H9 (cell line): ENCODE measurements around the gene CHRNA9. TPM values are rescaled to one million over a fixed set of nuclear protein-coding genes. Genes with fewer than 3 reads are reported as not detected.

Experiments used
- DNase-seq: peaks from one replicate; pipeline ENCODE4 v3.0.0-alpha.2; 2017
- H2AFZ ChIP-seq: one replicate; pipeline ENCODE4 v1.6.1; 2013; ENCODE audit warnings: mild to moderate bottlenecking, low read length, control low read depth, moderate library complexity
- H2AK5ac ChIP-seq: 2 replicates; pipeline ENCODE4 v1.6.1; 2013; ENCODE audit warnings: low read length, control low read depth, mixed read lengths; ENCODE audit not compliant: insufficient read length
- H2BK120ac ChIP-seq: one replicate; pipeline ENCODE4 v1.6.1; 2013; ENCODE audit warnings: low read depth, mild to moderate bottlenecking, low read length, control low read depth, inconsistent platforms; ENCODE audit not compliant: poor library complexity, severe bottlenecking
- H2BK12ac ChIP-seq: 2 replicates; pipeline ENCODE4 v1.6.1; 2013; ENCODE audit warnings: low read length, control low read depth, mixed read lengths, low read depth; ENCODE audit not compliant: insufficient read length
- H2BK15ac ChIP-seq: 2 replicates; pipeline ENCODE4 v1.6.1; 2013; ENCODE audit warnings: low read depth, low read length, control low read depth
- H2BK20ac ChIP-seq: one replicate; pipeline ENCODE4 v1.6.1; 2013; ENCODE audit warnings: low read depth, mild to moderate bottlenecking, low read length, control low read depth, inconsistent platforms; ENCODE audit not compliant: poor library complexity, severe bottlenecking
- H2BK5ac ChIP-seq: 2 replicates; pipeline ENCODE4 v1.6.1; 2013; ENCODE audit warnings: low read length, control low read depth, mixed read lengths; ENCODE audit not compliant: insufficient read length
- H3K14ac ChIP-seq: 2 replicates; pipeline ENCODE4 v1.6.1; 2013; ENCODE audit warnings: low read length, control low read depth; ENCODE audit not compliant: insufficient read depth
- H3K18ac ChIP-seq: 2 replicates; pipeline ENCODE4 v1.6.1; 2013; ENCODE audit warnings: low read depth, mild to moderate bottlenecking, mixed read lengths, low read length, control low read depth; ENCODE audit not compliant: insufficient read length
- H3K23ac ChIP-seq: 2 replicates; pipeline ENCODE4 v1.6.1; 2013; ENCODE audit warnings: low read length, control low read depth, mixed read lengths, low read depth; ENCODE audit not compliant: insufficient read length
- H3K23me2 ChIP-seq: 2 replicates; pipeline ENCODE4 v1.6.1; 2013; ENCODE audit warnings: low read depth, mild to moderate bottlenecking, mixed read lengths, low read length, control low read depth; ENCODE audit not compliant: insufficient read length, poor library complexity, severe bottlenecking
- H3K27ac ChIP-seq: 2 replicates; pipeline ENCODE4 v1.5.1; 2013; ENCODE audit warnings: low read length, control low read depth, mixed read lengths, low read depth; ENCODE audit not compliant: insufficient read length
- H3K27me3 ChIP-seq: 2 replicates; pipeline ENCODE4 v1.6.1; 2013; ENCODE audit warnings: low read length, control low read depth, inconsistent platforms; ENCODE audit not compliant: insufficient read depth
- H3K4ac ChIP-seq: 2 replicates; pipeline ENCODE4 v1.6.1; 2013; ENCODE audit warnings: low read depth, mild to moderate bottlenecking, control low read depth, inconsistent platforms, low read length, moderate library complexity
- H3K4me1 ChIP-seq: 2 replicates; pipeline ENCODE4 v1.6.1; 2013; ENCODE audit warnings: low read length, control low read depth, inconsistent platforms; ENCODE audit not compliant: insufficient read depth
- H3K4me2 ChIP-seq: 2 replicates; pipeline ENCODE4 v1.6.1; 2013; ENCODE audit warnings: low read length, control low read depth, mixed read lengths; ENCODE audit not compliant: insufficient read length, insufficient read depth
- H3K56ac ChIP-seq: 2 replicates; pipeline ENCODE4 v1.6.1; 2013; ENCODE audit warnings: low read depth, mild to moderate bottlenecking, mixed read lengths, low read length, control low read depth; ENCODE audit not compliant: insufficient read length
- H3K79me1 ChIP-seq: 2 replicates; pipeline ENCODE4 v1.6.1; 2013; ENCODE audit warnings: low read depth, mild to moderate bottlenecking, moderate library complexity, low read length, control low read depth, inconsistent platforms; ENCODE audit not compliant: insufficient read depth, poor library complexity, severe bottlenecking
- H3K79me2 ChIP-seq: 2 replicates; pipeline ENCODE4 v1.6.1; 2013; ENCODE audit warnings: low read length, control low read depth, inconsistent platforms; ENCODE audit not compliant: insufficient read depth
- H3K9ac ChIP-seq: 2 replicates; pipeline ENCODE4 v1.6.1; 2013; ENCODE audit warnings: low read length, control low read depth, mixed read lengths; ENCODE audit not compliant: insufficient read length; ENCODE audit errors: extremely low read depth
- H3K9me3 ChIP-seq: one replicate; pipeline ENCODE4 v1.6.1; 2013; ENCODE audit warnings: low read depth, low read length, inconsistent platforms; ENCODE audit not compliant: control insufficient read depth
- H3T11ph ChIP-seq: one replicate; pipeline ENCODE4 v1.6.1; 2013; ENCODE audit warnings: mild to moderate bottlenecking, low read length, control low read depth, inconsistent platforms
- H4K20me1 ChIP-seq: one replicate; pipeline ENCODE4 v1.6.1; 2013; ENCODE audit not compliant: control insufficient read depth, insufficient read length, insufficient read depth
- H4K5ac ChIP-seq: 2 replicates; pipeline ENCODE4 v1.6.1; 2013; ENCODE audit warnings: low read depth, mild to moderate bottlenecking, mixed read lengths, low read length, control low read depth; ENCODE audit not compliant: insufficient read length
- H4K8ac ChIP-seq: replicated peaks from 2 replicates; pipeline ENCODE4 v1.6.1; 2013; ENCODE audit warnings: low read length, control low read depth, mixed read lengths, low read depth; ENCODE audit not compliant: insufficient read length
- H4K91ac ChIP-seq: 2 replicates; pipeline ENCODE4 v1.6.1; 2013; ENCODE audit warnings: low read depth, mild to moderate bottlenecking, moderate library complexity, mixed read lengths, low read length, control low read depth; ENCODE audit not compliant: insufficient read length
- H3K27ac Mint-ChIP-seq, 3 experiments: 2 replicates in 2 of 3; 3 replicates in 1 of 3; pipeline ENCODE4 v1.8.0; 2020 to 2021; ENCODE audit warnings: mixed read lengths in 3 of 3, mild to moderate bottlenecking in 1 of 3, moderate library complexity in 1 of 3
- H3K27me3 Mint-ChIP-seq: 2 replicates; pipeline ENCODE4 v1.8.0; 2021; ENCODE audit warnings: low read depth, mild to moderate bottlenecking, moderate library complexity, mixed read lengths
- H3K36me3 Mint-ChIP-seq, 3 experiments: 2 replicates in 2 of 3; 3 replicates in 1 of 3; pipeline ENCODE4 v1.8.0; 2020 to 2021; ENCODE audit warnings: low read depth in 3 of 3, mixed read lengths in 3 of 3; ENCODE audit not compliant: insufficient read depth in 1 of 3
- H3K4me1 Mint-ChIP-seq, 2 experiments: 2 replicates each; pipeline ENCODE4 v1.8.0; 2020; ENCODE audit warnings: mixed read lengths in 2 of 2
- H3K4me3 Mint-ChIP-seq, 2 experiments: 2 replicates in 1 of 2; 3 replicates in 1 of 2; pipeline ENCODE4 v1.8.0; 2020 to 2021; ENCODE audit warnings: mild to moderate bottlenecking in 2 of 2, mixed read lengths in 2 of 2, moderate library complexity in 1 of 2
- H3K9me3 Mint-ChIP-seq, 2 experiments: 2 replicates in 1 of 2; 3 replicates in 1 of 2; pipeline ENCODE4 v1.8.0; 2020; ENCODE audit warnings: mild to moderate bottlenecking in 2 of 2, mixed read lengths in 2 of 2, moderate library complexity in 1 of 2
- WGBS: extraction: QIAGEN DNeasy Blood & Tissue Kit; methylation state at CpG from one replicate; pipeline ENCODE4 v1.1.7; 2013; ENCODE audit warnings: missing lambda C conversion rate, low lambda C conversion rate, mixed read lengths; ENCODE audit not compliant: insufficient read length; ENCODE audit errors: extremely low coverage; 5-methylcytosine and 5-hydroxymethylcytosine counted together
- total RNA-seq: library from RNA; stranded (reverse); gene quantifications from 2 replicates; pipeline ENCODE4 v1.2.1, GENCODE V29; 2021
- TF ChIP-seq, protein P1 (sequence below): fragments of 200-600 bp; sonication (generic); conservative IDR thresholded peaks from 3 replicates; pipeline ENCODE4 v1.8.0; 2021; ENCODE audit warnings: antibody characterized with exemption, mild to moderate bottlenecking

The CHRNA9 gene
- total RNA-seq, 1 experiment from 2014 or later, result 1.2 TPM

DNA sequence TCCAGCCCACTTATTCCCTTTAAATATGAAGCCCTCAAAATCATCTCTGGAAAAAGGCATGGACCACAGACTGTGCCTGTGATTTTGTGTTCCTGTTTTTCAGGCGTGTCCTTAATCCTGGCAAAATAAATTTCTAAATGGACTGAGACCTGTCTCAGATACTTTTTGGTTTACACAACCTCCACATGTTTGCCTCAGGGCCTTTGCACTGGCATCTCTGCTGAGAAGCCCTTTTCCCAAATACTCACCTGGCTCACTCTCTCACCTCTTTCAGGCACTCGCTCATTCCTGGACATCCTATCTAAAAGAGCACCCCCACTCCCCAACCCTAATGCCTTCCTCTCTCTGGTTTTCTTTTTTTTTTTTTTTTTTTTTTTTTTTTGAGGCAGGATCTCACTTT, 40.5 kb downstream of the CHRNA9 start:
- WGBS, result no CpG with 5 or more reads among the region's 2 CpGs
- no peak overlapping the region for H3K56ac ChIP-seq
- H3K14ac ChIP-seq, result no peak overlapping the region
- H3K4ac ChIP-seq, result no peak overlapping the region
- H4K8ac ChIP-seq, result no peak overlapping the region
- no peaks in the 10 kb centered on the region for H3K79me2 ChIP-seq
- H4K20me1 ChIP-seq, result no peaks in the 10 kb centered on the region
- no peak overlapping the region for H3K27ac ChIP-seq
- H3K27me3 ChIP-seq, result no peaks in the 10 kb centered on the region
- H2BK12ac ChIP-seq, result no peak overlapping the region
- peaks cover 2% of the 10 kb centered on the region; the same call in 1 of the 2 replicates for H3K4me1 ChIP-seq
- no peaks in the 10 kb centered on the region for H3K9me3 ChIP-seq
- H4K5ac ChIP-seq, result no peak overlapping the region
- no peaks in the 10 kb centered on the region for H3K9me3 Mint-ChIP-seq
- H2BK20ac ChIP-seq, result no peak overlapping the region
- H3K18ac ChIP-seq, result no peak overlapping the region
- H2BK15ac ChIP-seq, result no peak overlapping the region
- H3K4me1 Mint-ChIP-seq, result peaks cover 10% of the 10 kb centered on the region in 2 experiments
- peaks cover 5% of the 10 kb centered on the region for H3K27me3 Mint-ChIP-seq
- H3K4me3 Mint-ChIP-seq, result no peak overlapping the region
- no peak overlapping the region for H3K9ac ChIP-seq
- no peaks in the 10 kb centered on the region for H3K79me1 ChIP-seq
- TF ChIP-seq, protein P1, sequence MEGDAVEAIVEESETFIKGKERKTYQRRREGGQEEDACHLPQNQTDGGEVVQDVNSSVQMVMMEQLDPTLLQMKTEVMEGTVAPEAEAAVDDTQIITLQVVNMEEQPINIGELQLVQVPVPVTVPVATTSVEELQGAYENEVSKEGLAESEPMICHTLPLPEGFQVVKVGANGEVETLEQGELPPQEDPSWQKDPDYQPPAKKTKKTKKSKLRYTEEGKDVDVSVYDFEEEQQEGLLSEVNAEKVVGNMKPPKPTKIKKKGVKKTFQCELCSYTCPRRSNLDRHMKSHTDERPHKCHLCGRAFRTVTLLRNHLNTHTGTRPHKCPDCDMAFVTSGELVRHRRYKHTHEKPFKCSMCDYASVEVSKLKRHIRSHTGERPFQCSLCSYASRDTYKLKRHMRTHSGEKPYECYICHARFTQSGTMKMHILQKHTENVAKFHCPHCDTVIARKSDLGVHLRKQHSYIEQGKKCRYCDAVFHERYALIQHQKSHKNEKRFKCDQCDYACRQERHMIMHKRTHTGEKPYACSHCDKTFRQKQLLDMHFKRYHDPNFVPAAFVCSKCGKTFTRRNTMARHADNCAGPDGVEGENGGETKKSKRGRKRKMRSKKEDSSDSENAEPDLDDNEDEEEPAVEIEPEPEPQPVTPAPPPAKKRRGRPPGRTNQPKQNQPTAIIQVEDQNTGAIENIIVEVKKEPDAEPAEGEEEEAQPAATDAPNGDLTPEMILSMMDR, result no peak
- H2BK5ac ChIP-seq, result no peak overlapping the region
- H3K23me2 ChIP-seq, result no peaks in the 10 kb centered on the region
- no peak overlapping the region for H2AFZ ChIP-seq
- H2BK120ac ChIP-seq, result no peak overlapping the region
- H3K23ac ChIP-seq, result no peak overlapping the region
- no peaks in the 10 kb centered on the region for H3K36me3 Mint-ChIP-seq
- H3T11ph ChIP-seq, result no peak overlapping the region
- no peak overlapping the region for H3K4me2 ChIP-seq
- no peak overlapping the region for H4K91ac ChIP-seq
- no peak overlapping the region for H2AK5ac ChIP-seq
- H3K27ac Mint-ChIP-seq, result no peak overlapping the region
- DNase-seq, result no peak
